GM12878 (cell line): ENCODE measurements around the gene FCER1G. TPM values are rescaled to one million over a fixed set of nuclear protein-coding genes. Genes with fewer than 3 reads are reported as not detected.

Source experiments
- ATAC-seq: fragments of 200-7000 bp; cut with Tn5 transposase; 3 replicates; pipeline ENCODE4 v1.9.1; 2020; ENCODE audit warnings: mild to moderate bottlenecking, moderate library complexity
- BruUV-seq: library from RNA; stranded (reverse); fragments of 400-500 nt; replicated peaks from 2 replicates; lab custom pipeline; 2021; lab: Mats Ljungman, UMichigan
- CTCF ChIA-PET: fragments of 300-600 bp; sonication (Branson Sonifier 250); formaldehyde crosslinking; extraction: SDS; loops from one replicate; lab custom pipeline; 2021; ENCODE audit warnings: inconsistent platforms; lab: Yijun Ruan, JAX
- POLR2A ChIA-PET: fragments of 350-600 bp; formaldehyde crosslinking; extraction: SDS; loops from one replicate; lab custom pipeline; 2021; ENCODE audit warnings: inconsistent platforms; lab: Charles Lee
- RAD21 ChIA-PET: fragments of 300-600 bp; sonication (Branson Sonifier 250); formaldehyde crosslinking; loops from one replicate; lab custom pipeline; 2023; ENCODE audit warnings: antibody characterized with exemption; ENCODE audit not compliant: unreplicated experiment; lab: Charles Lee
- SMC1A ChIA-PET: fragments of 300-600 bp; sonication (Branson Sonifier 250); formaldehyde crosslinking; loops from one replicate; lab custom pipeline; 2023; ENCODE audit not compliant: unreplicated experiment, uncharacterized antibody; lab: Charles Lee
- DNase-seq: peaks from one replicate; pipeline ENCODE4 v3.0.0-alpha.2; 2011; ENCODE audit warnings: low read depth, low spot score
- FAIRE-seq: peaks from 3 replicates; lab custom pipeline; 2011; peaks lifted over from hg19 to GRCh38; lab: Jason Lieb, UNC
- H2AFZ ChIP-seq: 2 replicates; pipeline ENCODE4 v1.6.0; 2011; ENCODE audit warnings: low read depth, low read length, control low read depth; ENCODE audit not compliant: control insufficient read depth
- H3K27ac ChIP-seq: 2 replicates; pipeline ENCODE4 v1.5.1; 2011; ENCODE audit warnings: control low read depth; ENCODE audit not compliant: control insufficient read depth, insufficient read depth
- H3K27me3 ChIP-seq, 2 experiments: replicated peaks in 1 of 2; 2 replicates each; pipeline versions ENCODE4 v1.6.0 to v1.6.1; 2011; ENCODE audit warnings: low read length in 1 of 2; ENCODE audit not compliant: control insufficient read depth in 2 of 2, insufficient read depth in 2 of 2
- H3K36me3 ChIP-seq, 2 experiments: 2 replicates each; pipeline ENCODE4 v1.5.1; 2011; ENCODE audit warnings: low read length in 1 of 2; ENCODE audit not compliant: control insufficient read depth in 2 of 2, insufficient read depth in 2 of 2
- H3K4me1 ChIP-seq: 2 replicates; pipeline ENCODE4 v1.6.1; 2011; ENCODE audit warnings: mild to moderate bottlenecking, low read length, moderate library complexity, mixed read lengths; ENCODE audit not compliant: control insufficient read depth, insufficient read depth
- H3K4me2 ChIP-seq: 2 replicates; pipeline ENCODE4 v1.6.0; 2011; ENCODE audit warnings: control low read depth; ENCODE audit not compliant: control insufficient read depth, insufficient read depth
- H3K4me3 ChIP-seq: fragments of 200-600 bp; sonication (generic); 2 replicates; pipeline ENCODE4 v1.5.1; 2016
- H3K79me2 ChIP-seq: 2 replicates; pipeline ENCODE4 v1.6.0; 2011; ENCODE audit warnings: low read length; ENCODE audit not compliant: control insufficient read depth, insufficient read depth
- H3K9ac ChIP-seq: 2 replicates; pipeline ENCODE4 v1.8.0; 2011; ENCODE audit warnings: low read length, control low read depth, mixed read lengths; ENCODE audit not compliant: control insufficient read depth, insufficient read depth
- H3K9me3 ChIP-seq: replicated peaks from 3 replicates; pipeline ENCODE4 v1.5.1; 2011; ENCODE audit warnings: mild to moderate bottlenecking, low read length; ENCODE audit not compliant: control insufficient read depth, insufficient read depth
- H4K20me1 ChIP-seq: 2 replicates; pipeline ENCODE4 v1.6.0; 2011; ENCODE audit not compliant: control insufficient read depth, insufficient read depth
- HDAC6 ChIP-seq: fragments of 200-600 bp; sonication (generic); IDR thresholded peaks from one replicate; pipeline ENCODE4 v1.8.0; 2017; ENCODE audit warnings: antibody characterized with exemption; ENCODE audit not compliant: unreplicated experiment
- PAX8 ChIP-seq: fragments of 450-650 bp; IDR thresholded peaks from 2 replicates; pipeline ENCODE4 v1.6.1; 2017; ENCODE audit warnings: mild to moderate bottlenecking, moderate library complexity
- STAT1 ChIP-seq: fragments of 450-650 bp; conservative IDR thresholded peaks from 2 replicates; pipeline ENCODE4 v1.6.1; 2014; ENCODE audit warnings: antibody characterized with exemption, mild to moderate bottlenecking
- TARDBP ChIP-seq: IDR thresholded peaks from 2 replicates; pipeline ENCODE4 v1.6.1; 2016; ENCODE audit warnings: borderline replicate concordance
- ZNF24 ChIP-seq: fragments of 450-650 bp; IDR thresholded peaks from 2 replicates; pipeline ENCODE4 v1.6.1; 2017; ENCODE audit warnings: antibody characterized with exemption, mild to moderate bottlenecking
- WGBS: methylation state at CpG from one replicate; pipeline ENCODE4 v1.1.6; 2016; ENCODE audit warnings: low lambda C conversion rate; ENCODE audit not compliant: insufficient replicate concordance, insufficient coverage; ENCODE audit errors: missing lambda C conversion rate; 5-methylcytosine and 5-hydroxymethylcytosine counted together
- in situ Hi-C: fragments of 300-500 bp; cut with MboI; formaldehyde crosslinking; loops from 9 replicates; pipeline ENCODE4 v1.14.3; 2018; ENCODE audit warnings: mixed read lengths
- intact Hi-C: fragments of 100-400 bp; cut with micrococcal nuclease; formaldehyde crosslinking; loops from one replicate; pipeline ENCODE4 v1.14.2; 2022; ENCODE audit not compliant: unreplicated experiment
- polyA plus RNA-seq, 11 experiments: library from polyadenylated mRNA; depleted of rRNA in 4 of 11; unstranded in 6 of 11; stranded (reverse) in 5 of 11; fragments of >200 nt; fragmentation: Nextera tagmentation in 4 of 11; fragmentation: Illumina TruSeq in 1 of 11; extraction: Ambion mirVana in 4 of 11; extraction: Trizol in 1 of 11; gene quantifications; 1 replicate in 1 of 11; 2 replicates in 10 of 11; pipeline versions ENCODE4 v1.2.1 to v1.2.3, GENCODE V29; 2011 to 2016; ENCODE audit warnings: inconsistent platforms in 2 of 11, missing spikeins in 2 of 11, low read depth in 1 of 11
- total RNA-seq, 4 experiments: library from RNA; depleted of rRNA in 3 of 4; stranded (reverse); fragments of >200 nt in 3 of 4; fragmentation: Illumina TruSeq in 1 of 4; extraction: Trizol in 1 of 4; gene quantifications; 2 replicates each; pipeline versions ENCODE4 v1.2.1 to v1.2.3, GENCODE V29; 2013 to 2021

FCER1G gene
- total and polyA plus RNA-seq, 10 of the 15 experiments (the other 5 are each of a cell fraction or from before 2014, with no cell fraction given): 0.40 to 1.9 (median 0.89) TPM

DNA sequence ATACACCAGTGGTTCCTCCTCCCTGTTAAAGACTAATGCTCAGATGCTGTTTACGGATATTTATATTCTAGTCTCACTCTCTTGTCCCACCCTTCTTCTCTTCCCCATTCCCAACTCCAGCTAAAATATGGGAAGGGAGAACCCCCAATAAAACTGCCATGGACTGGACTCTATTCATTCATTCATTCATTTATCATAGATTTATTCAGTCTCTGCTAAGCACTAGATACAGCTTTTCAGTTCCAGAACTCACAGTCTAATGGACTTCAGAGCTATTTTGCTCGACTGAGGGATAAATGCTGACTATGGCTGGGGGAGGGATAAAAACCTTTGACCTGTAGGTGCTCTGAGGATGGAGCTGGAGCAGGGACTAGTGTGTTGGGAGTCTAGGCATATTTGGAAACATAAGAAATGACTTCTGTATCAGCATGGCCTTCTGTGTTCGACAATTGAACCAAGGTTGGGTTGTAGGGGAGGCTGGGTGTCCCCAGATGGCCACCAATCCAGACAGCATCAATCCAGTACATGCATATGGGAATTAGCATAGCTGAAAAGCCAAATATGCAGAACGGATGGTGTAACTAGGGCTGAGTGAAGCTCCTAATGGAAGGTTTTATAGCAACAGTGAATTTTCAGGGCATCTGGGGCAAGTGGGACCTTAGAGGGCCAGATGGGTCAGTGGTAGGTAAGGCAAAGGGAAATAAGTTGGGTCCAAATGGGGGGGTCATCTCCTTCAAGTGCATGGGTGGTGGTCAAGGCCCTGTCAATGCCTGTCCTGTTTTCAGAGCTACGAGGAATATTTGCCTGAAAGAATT, 4.2 kb downstream of the FCER1G start:
- Histone ChIP-seq H3K4me1 (peaks cover 21% of the 10 kb centered on the region), H3K27ac (no peak overlapping the region), H2AFZ (no peak overlapping the region), H3K4me3 (no peak overlapping the region), H3K27me3 (no peaks in the 10 kb centered on the region), H3K4me2 (no peak overlapping the region)
- RAD21 ChIA-PET: interaction anchor here (0.7 to 2.1 kb wide), 5 partner anchors 8 to 163 kb away, joined by 3 to 6 read pairs (median 3); no protein-coding TSS in a partner anchor
- no peak for ATAC-seq
- SMC1A ChIA-PET: interaction anchor here (0.6 to 3.6 kb wide), 11 partner anchors 10 to 164 kb away, joined by 3 to 15 read pairs (median 4); partner anchors contain the start of gene ARHGAP30
- FAIRE-seq: no peak
- intact Hi-C loops: no loop called here
- POLR2A ChIA-PET: interaction anchor here (0.5 to 5.7 kb wide), 4 partner anchors 13 to 165 kb away, joined by 3 to 24 read pairs (median 3); partner anchors contain the start of genes ARHGAP30 and NDUFS2
- WGBS: 40% methylated on average over 5 of the region's 5 CpGs
- BruUV-seq: no TSS peak
- no peak for TF ChIP-seq ZNF24
- no peak for TF ChIP-seq TARDBP
- TF ChIP-seq PAX8: no peak
- TF ChIP-seq HDAC6: no peak
- TF ChIP-seq STAT1: no peak
- TF ChIP-seq, all 136 proteins: peak for 0
- Histone ChIP-seq H3K79me2 (no peaks in the 10 kb centered on the region), H3K36me3 (peaks cover 2 to 5% of the 10 kb centered on the region in 2 experiments; a peak in 2 of 4 replicates), H4K20me1 (no peaks in the 10 kb centered on the region), H3K9ac (no peak overlapping the region), H3K9me3 (no peaks in the 10 kb centered on the region)
- in situ Hi-C loops: no loop called here
- CTCF ChIA-PET: interaction anchor here (1.0 to 17.1 kb wide), 9 partner anchors 7 to 163 kb away, joined by 3 to 385 read pairs (median 16); partner anchors contain the start of genes CFAP126, NDUFS2 and TOMM40L
- DNase-seq: no peak
